HG03066 (cell line): ENCODE measurements around the gene KRTAP29-1.
"Not testable (repeated sequence)": the region's sequence is repeated elsewhere in the genome, so short reads cannot be mapped to it uniquely, and the experiment has no call there.

Source experiments
- ATAC-seq: cut with Tn5 transposase; IDR thresholded peaks from one replicate; pipeline ENCODE4 v1.9.1; 2021; ENCODE audit warnings: low read depth; ENCODE audit not compliant: unreplicated experiment

Gene KRTAP29-1

GRCh38 chr17:41302981-41303380 is 330 bp upstream of the KRTAP29-1 start:
- no peak for ATAC-seq

GRCh38 chr17:41301204-41301790 is 1.4 kb downstream of the KRTAP29-1 start:
- no peak for ATAC-seq

- no peak for ATAC-seq
These were observed 4.1 kb downstream of the KRTAP29-1 start for GRCh38 chr17:41298458-41299135.

GRCh38 chr17:41296846-41297245 is 5.8 kb downstream of the KRTAP29-1 start:
- ATAC-seq, result no peak

- ATAC-seq, result no peak
These were observed 8.6 kb downstream of the KRTAP29-1 start for GRCh38 chr17:41294016-41294415.

GRCh38 chr17:41287050-41287449 is 15.6 kb downstream of the KRTAP29-1 start:
- no peak for ATAC-seq

- no peak for ATAC-seq
These were observed 18.1 kb downstream of the KRTAP29-1 start for GRCh38 chr17:41284546-41284945.

GRCh38 chr17:41284043-41284442 is 18.6 kb downstream of the KRTAP29-1 start:
- no peak for ATAC-seq

- no peak for ATAC-seq
These were observed 24.3 kb downstream of the KRTAP29-1 start for GRCh38 chr17:41278176-41278955.

- ATAC-seq, result not testable (repeated sequence)
These were observed 26.9 kb downstream of the KRTAP29-1 start, which contains the start of gene KRTAP9-7 for GRCh38 chr17:41275648-41276190. Gene KRTAP9-7, plus strand, starts transcription at chr17:41275698. Its CDS starts 0 bp downstream, at chr17:41275698.

- no peak for ATAC-seq
These were observed 30.8 kb downstream of the KRTAP29-1 start for GRCh38 chr17:41271858-41272257.

GRCh38 chr17:41271323-41271722 is 31.3 kb downstream of the KRTAP29-1 start:
- ATAC-seq, result not testable (repeated sequence)

GRCh38 chr17:41267711-41268110 is 34.9 kb downstream of the KRTAP29-1 start:
- ATAC-seq, result no peak

GRCh38 chr17:41265078-41265477 is 37.6 kb downstream of the KRTAP29-1 start, which contains the start of gene KRTAP9-6:
Gene KRTAP9-6, plus strand, starts transcription at chr17:41265378. Its CDS starts 0 bp downstream, at chr17:41265378.
- ATAC-seq, result no peak

- ATAC-seq, result no peak
These were observed 38.1 kb downstream of the KRTAP29-1 start for GRCh38 chr17:41264599-41264998.

- no peak for ATAC-seq
These were observed 39.4 kb downstream of the KRTAP29-1 start for GRCh38 chr17:41263212-41263611.

GRCh38 chr17:41258406-41258805 is 44.2 kb downstream of the KRTAP29-1 start:
- no peak for ATAC-seq

- no peak for ATAC-seq
These were observed 46.4 kb downstream of the KRTAP29-1 start for GRCh38 chr17:41256291-41256685.

GRCh38 chr17:41255381-41256290 is 47.0 kb downstream of the KRTAP29-1 start, which contains the start of gene KRTAP9-9:
Gene KRTAP9-9, plus strand, starts transcription at chr17:41255384.
- not testable (repeated sequence) for ATAC-seq

GRCh38 chr17:41254861-41255260 is 47.8 kb downstream of the KRTAP29-1 start:
- ATAC-seq, result no peak
